Ammon's horn (tissue), 1 donor: Measurements from ENCODE around the gene SAXO1.
A peak's percentile ranks its signal among the peaks of the same experiment; 100 is the strongest.

Experiments used
- DNase-seq: peaks from one replicate; pipeline ENCODE4 v3.0.0-alpha.2; 2016; ENCODE audit warnings: low spot score

Gene SAXO1

GRCh38 chr9:18910916-18911315, 122.1 kb downstream of the SAXO1 start:
- DNase-seq = no peak

- DNase-seq = no peak
These were observed 122.6 kb downstream of the SAXO1 start for GRCh38 chr9:18910435-18910834.

GRCh38 chr9:18909140-18910018, 123.6 kb downstream of the SAXO1 start:
- DNase-seq = no peak

- no peak for DNase-seq
These were observed 124.9 kb downstream of the SAXO1 start for GRCh38 chr9:18907927-18908625.

- peak; percentile 27 for DNase-seq
These were observed 126.2 kb downstream of the SAXO1 start for GRCh38 chr9:18906656-18907395.

- no peak for DNase-seq
These were observed 127.0 kb downstream of the SAXO1 start for GRCh38 chr9:18905883-18906629.

- no peak for DNase-seq
These were observed 127.8 kb downstream of the SAXO1 start for GRCh38 chr9:18905028-18905882.

GRCh38 chr9:18903450-18903849, 129.6 kb downstream of the SAXO1 start:
- no peak for DNase-seq

- no peak for DNase-seq
These were observed 136.4 kb downstream of the SAXO1 start for GRCh38 chr9:18896531-18897179.

- no peak for DNase-seq
These were observed 137.0 kb downstream of the SAXO1 start for GRCh38 chr9:18896004-18896403.

- no peak for DNase-seq
These were observed 139.5 kb downstream of the SAXO1 start for GRCh38 chr9:18893491-18893890.

- no peak for DNase-seq
These were observed 140.0 kb downstream of the SAXO1 start for GRCh38 chr9:18893046-18893445.

GRCh38 chr9:18891946-18892670, 140.9 kb downstream of the SAXO1 start:
- no peak for DNase-seq

GRCh38 chr9:18890372-18890771, 142.6 kb downstream of the SAXO1 start:
- DNase-seq = no peak

- no peak for DNase-seq
These were observed 143.5 kb downstream of the SAXO1 start for GRCh38 chr9:18889550-18889949.

GRCh38 chr9:18888290-18888689, 144.7 kb downstream of the SAXO1 start:
- DNase-seq = no peak

GRCh38 chr9:18887546-18887945, 145.5 kb downstream of the SAXO1 start:
- no peak for DNase-seq

GRCh38 chr9:18881758-18882157, 151.3 kb downstream of the SAXO1 start:
- no peak for DNase-seq

- no peak for DNase-seq
These were observed 155.0 kb downstream of the SAXO1 start for GRCh38 chr9:18877984-18878383.
